Astrocyte (in vitro differentiated cells and primary cell): ENCODE data around the gene KREMEN1. TPM values are rescaled to one million over a fixed set of nuclear protein-coding genes. Genes with fewer than 3 reads are reported as not detected.
A peak's percentile ranks its signal among the peaks of the same experiment; 100 is the strongest.

Source experiments
- DNase-seq: peaks from one replicate; pipeline ENCODE4 v3.0.0-alpha.2; 2010; ENCODE audit warnings: low read depth
- FAIRE-seq: peaks from 2 replicates; lab custom pipeline; 2011; peaks lifted over from hg19 to GRCh38; lab: Jason Lieb, UNC
- H2AFZ ChIP-seq: 2 replicates; pipeline ENCODE4 v1.6.0; 2012; ENCODE audit warnings: low read depth, low read length, inconsistent platforms
- H3K27ac ChIP-seq: 2 replicates; pipeline ENCODE4 v1.5.1; 2011; ENCODE audit warnings: low read depth, low read length, inconsistent platforms
- H3K27me3 ChIP-seq: 2 replicates; pipeline ENCODE4 v1.6.0; 2011; ENCODE audit warnings: low read length, inconsistent platforms; ENCODE audit not compliant: insufficient read depth
- H3K36me3 ChIP-seq: 2 replicates; pipeline ENCODE4 v1.5.1; 2011; ENCODE audit warnings: low read length, inconsistent platforms; ENCODE audit not compliant: insufficient read depth
- H3K4me1 ChIP-seq: 2 replicates; pipeline ENCODE4 v1.5.1; 2011; ENCODE audit warnings: low read length, inconsistent platforms; ENCODE audit not compliant: insufficient read depth
- H3K4me2 ChIP-seq: 2 replicates; pipeline ENCODE4 v1.6.0; 2012; ENCODE audit warnings: low read length, inconsistent platforms
- H3K4me3 ChIP-seq: 2 replicates; pipeline ENCODE4 v1.5.1; 2011; ENCODE audit warnings: low read depth, mild to moderate bottlenecking, low read length, inconsistent platforms; ENCODE audit not compliant: insufficient read depth
- H3K79me2 ChIP-seq: 2 replicates; pipeline ENCODE4 v1.6.0; 2012; ENCODE audit warnings: mild to moderate bottlenecking, low read length, inconsistent platforms; ENCODE audit not compliant: insufficient read depth
- H3K9ac ChIP-seq: 2 replicates; pipeline ENCODE4 v1.6.0; 2012; ENCODE audit warnings: mild to moderate bottlenecking, low read length, inconsistent platforms
- H3K9me3 ChIP-seq: 2 replicates; pipeline ENCODE4 v1.5.1; 2012; ENCODE audit warnings: low read depth, mild to moderate bottlenecking, low read length, inconsistent platforms; ENCODE audit not compliant: insufficient read depth
- H4K20me1 ChIP-seq: 2 replicates; pipeline ENCODE4 v1.6.0; 2012; ENCODE audit warnings: low read length, inconsistent platforms; ENCODE audit not compliant: insufficient read depth
- H3K27ac Mint-ChIP-seq: one replicate; pipeline ENCODE4 v1.8.0; 2021; ENCODE audit warnings: mild to moderate bottlenecking, mixed read lengths; ENCODE audit not compliant: unreplicated experiment
- H3K27me3 Mint-ChIP-seq: one replicate; pipeline ENCODE4 v1.8.0; 2021; ENCODE audit warnings: low read depth, mixed read lengths; ENCODE audit not compliant: unreplicated experiment
- H3K36me3 Mint-ChIP-seq: one replicate; pipeline ENCODE4 v1.8.0; 2021; ENCODE audit warnings: low read depth, mixed read lengths; ENCODE audit not compliant: unreplicated experiment
- H3K4me1 Mint-ChIP-seq: one replicate; pipeline ENCODE4 v1.8.0; 2021; ENCODE audit warnings: low read depth, mixed read lengths; ENCODE audit not compliant: unreplicated experiment
- H3K4me3 Mint-ChIP-seq: one replicate; pipeline ENCODE4 v1.8.0; 2021; ENCODE audit warnings: mild to moderate bottlenecking, moderate library complexity, mixed read lengths; ENCODE audit not compliant: unreplicated experiment
- H3K9me3 Mint-ChIP-seq: one replicate; pipeline ENCODE4 v1.8.0; 2021; ENCODE audit warnings: mild to moderate bottlenecking, mixed read lengths; ENCODE audit not compliant: unreplicated experiment
- EZH2 ChIP-seq: IDR thresholded peaks from 2 replicates; pipeline ENCODE4 v1.6.1; 2012; ENCODE audit warnings: mild to moderate bottlenecking, low read length, inconsistent platforms; ENCODE audit not compliant: insufficient read depth
- total RNA-seq: library from RNA; stranded (reverse); gene quantifications from 2 replicates; pipeline ENCODE4 v1.2.1, GENCODE V29; 2021
- TF ChIP-seq, protein P1 (sequence below): IDR thresholded peaks from 2 replicates; pipeline ENCODE4 v1.5.1; 2011; ENCODE audit warnings: low read depth, mild to moderate bottlenecking, inconsistent platforms, low read length, moderate library complexity; ENCODE audit not compliant: insufficient read depth

The KREMEN1 gene
- total RNA-seq, 1 donor from 2014 or later = 3.3 TPM

DNA sequence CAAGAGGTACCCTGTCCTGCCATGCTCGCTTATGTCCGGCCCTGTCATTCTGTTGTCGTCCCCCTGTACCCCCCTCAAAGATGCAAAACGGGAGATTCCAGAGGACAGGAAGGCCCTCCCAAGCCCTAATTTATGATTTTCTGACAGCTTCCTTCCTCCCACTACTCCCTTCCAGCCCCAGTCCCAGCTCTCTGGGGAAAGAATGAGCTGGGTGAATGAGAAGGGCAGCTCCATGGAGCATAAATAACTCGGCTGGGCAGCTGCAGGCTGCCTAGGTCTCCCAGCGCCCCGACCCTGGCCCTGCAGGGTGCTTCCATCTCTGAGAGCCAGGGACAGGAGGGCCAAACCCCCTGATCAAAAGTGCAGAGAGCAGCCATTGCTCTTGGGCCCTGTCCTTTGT, 128.9 kb downstream of the KREMEN1 start:
- peaks cover 12% of the 10 kb centered on the region for H3K4me1 ChIP-seq
- Mint-ChIP-seq H3K4me1 (no peaks in the 10 kb centered on the region), H3K27me3 (peaks cover 30% of the 10 kb centered on the region), H3K27ac (no peak overlapping the region), H3K4me3 (no peak overlapping the region), H3K9me3 (no peaks in the 10 kb centered on the region), H3K36me3 (no peaks in the 10 kb centered on the region)
- no peaks in the 10 kb centered on the region for H4K20me1 ChIP-seq
- no peak overlapping the region for H3K4me3 ChIP-seq
- H3K9ac ChIP-seq = no peak overlapping the region
- no peak for FAIRE-seq
- no peak overlapping the region for H3K4me2 ChIP-seq
- no peak for DNase-seq
- H2AFZ ChIP-seq = no peak overlapping the region
- no peaks in the 10 kb centered on the region for H3K36me3 ChIP-seq
- peaks cover 4% of the 10 kb centered on the region for H3K27me3 ChIP-seq
- H3K9me3 ChIP-seq = no peaks in the 10 kb centered on the region
- no peaks in the 10 kb centered on the region for H3K79me2 ChIP-seq
- H3K27ac ChIP-seq = no peak overlapping the region
- TF ChIP-seq, protein P1, sequence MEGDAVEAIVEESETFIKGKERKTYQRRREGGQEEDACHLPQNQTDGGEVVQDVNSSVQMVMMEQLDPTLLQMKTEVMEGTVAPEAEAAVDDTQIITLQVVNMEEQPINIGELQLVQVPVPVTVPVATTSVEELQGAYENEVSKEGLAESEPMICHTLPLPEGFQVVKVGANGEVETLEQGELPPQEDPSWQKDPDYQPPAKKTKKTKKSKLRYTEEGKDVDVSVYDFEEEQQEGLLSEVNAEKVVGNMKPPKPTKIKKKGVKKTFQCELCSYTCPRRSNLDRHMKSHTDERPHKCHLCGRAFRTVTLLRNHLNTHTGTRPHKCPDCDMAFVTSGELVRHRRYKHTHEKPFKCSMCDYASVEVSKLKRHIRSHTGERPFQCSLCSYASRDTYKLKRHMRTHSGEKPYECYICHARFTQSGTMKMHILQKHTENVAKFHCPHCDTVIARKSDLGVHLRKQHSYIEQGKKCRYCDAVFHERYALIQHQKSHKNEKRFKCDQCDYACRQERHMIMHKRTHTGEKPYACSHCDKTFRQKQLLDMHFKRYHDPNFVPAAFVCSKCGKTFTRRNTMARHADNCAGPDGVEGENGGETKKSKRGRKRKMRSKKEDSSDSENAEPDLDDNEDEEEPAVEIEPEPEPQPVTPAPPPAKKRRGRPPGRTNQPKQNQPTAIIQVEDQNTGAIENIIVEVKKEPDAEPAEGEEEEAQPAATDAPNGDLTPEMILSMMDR = no peak
- no peak for TF ChIP-seq EZH2

DNA sequence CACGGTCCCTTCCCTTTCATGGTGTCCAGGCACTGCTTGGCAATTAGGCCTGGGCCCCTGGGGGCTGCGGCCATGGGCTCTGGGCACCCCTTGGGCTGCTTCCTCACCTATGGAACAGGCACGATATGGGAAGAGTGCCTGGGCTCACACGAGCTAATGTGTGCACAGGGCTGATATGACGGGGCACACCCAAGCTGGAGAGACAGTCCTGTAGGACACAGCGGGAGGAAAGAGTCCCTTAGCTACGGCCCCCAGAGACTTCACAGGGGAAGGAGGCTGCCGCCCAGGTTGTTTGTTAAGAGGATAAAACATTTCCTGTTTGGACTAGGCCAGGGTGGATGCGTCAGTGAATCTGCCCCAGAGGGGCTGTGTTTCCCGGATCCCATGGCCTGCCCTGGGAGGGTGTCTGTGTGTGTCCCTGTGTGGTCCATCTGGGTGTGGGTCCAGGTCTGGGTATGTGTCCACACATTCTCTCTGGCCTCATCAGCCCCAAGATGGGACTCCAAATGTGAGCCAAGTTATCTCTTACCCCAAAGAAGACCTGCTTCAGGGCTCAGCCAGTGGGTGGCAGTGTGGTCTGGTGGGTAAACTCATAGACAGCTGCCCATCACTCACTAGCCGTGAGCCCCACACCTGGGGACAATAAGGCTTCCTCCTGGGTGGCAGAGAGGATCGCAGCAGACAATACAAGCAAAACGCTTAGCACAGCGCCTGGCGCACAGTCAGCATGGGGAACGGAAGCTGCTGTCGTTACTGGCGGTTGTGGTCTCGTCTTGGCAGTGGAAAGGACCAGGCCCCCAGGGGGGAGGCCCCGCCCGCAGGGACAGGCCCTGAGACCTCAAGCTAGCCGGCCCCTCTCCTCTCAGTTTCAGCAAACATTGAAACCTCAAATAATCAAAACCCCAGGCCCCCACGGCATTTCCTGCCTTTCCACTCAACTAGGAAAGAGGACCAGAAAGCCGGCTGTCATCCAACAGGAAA, 129.7 kb downstream of the KREMEN1 start:
- peaks cover 5% of the 10 kb centered on the region for H3K27me3 ChIP-seq
- H3K27ac ChIP-seq = no peak overlapping the region
- TF ChIP-seq, protein P1 = peak; percentile 25
- no peak for TF ChIP-seq EZH2
- Mint-ChIP-seq H3K4me3 (no peak overlapping the region), H3K36me3 (no peaks in the 10 kb centered on the region), H3K9me3 (no peaks in the 10 kb centered on the region), H3K4me1 (no peaks in the 10 kb centered on the region), H3K27ac (no peak overlapping the region), H3K27me3 (peaks cover 36% of the 10 kb centered on the region)
- no peaks in the 10 kb centered on the region for H3K9me3 ChIP-seq
- H3K9ac ChIP-seq = peak overlapping the region; percentile 8
- no peaks in the 10 kb centered on the region for H3K36me3 ChIP-seq
- H3K79me2 ChIP-seq = no peaks in the 10 kb centered on the region
- peak; percentile 46 for DNase-seq
- no peak overlapping the region for H3K4me3 ChIP-seq
- FAIRE-seq = no peak
- peaks cover 12% of the 10 kb centered on the region for H3K4me1 ChIP-seq
- peak overlapping the region; percentile 70 for H2AFZ ChIP-seq
- no peaks in the 10 kb centered on the region for H4K20me1 ChIP-seq
- H3K4me2 ChIP-seq = peak overlapping the region; percentile 60
